K562 treated with DMSO at 1 percent for 12 hours (cell line): Measurements from ENCODE around the gene DMRT1. TPM values are rescaled to one million over a fixed set of nuclear protein-coding genes. Genes with fewer than 3 reads are reported as not detected.

ENCODE experiments used
- total RNA-seq: library from RNA; unstranded; fragments of 300-600 nt; gene quantifications from 2 replicates; pipeline ENCODE4 v1.2.3, GENCODE V29; 2022; ENCODE audit not compliant: insufficient read depth

Gene DMRT1
- not detected in 2 replicates for total RNA-seq

GRCh38 chr9:841371-842209, at the start of gene DMRT1:
Gene DMRT1, plus strand, starts transcription at chr9:841697. Its CDS starts 142 bp downstream, at chr9:841839.

DNA sequence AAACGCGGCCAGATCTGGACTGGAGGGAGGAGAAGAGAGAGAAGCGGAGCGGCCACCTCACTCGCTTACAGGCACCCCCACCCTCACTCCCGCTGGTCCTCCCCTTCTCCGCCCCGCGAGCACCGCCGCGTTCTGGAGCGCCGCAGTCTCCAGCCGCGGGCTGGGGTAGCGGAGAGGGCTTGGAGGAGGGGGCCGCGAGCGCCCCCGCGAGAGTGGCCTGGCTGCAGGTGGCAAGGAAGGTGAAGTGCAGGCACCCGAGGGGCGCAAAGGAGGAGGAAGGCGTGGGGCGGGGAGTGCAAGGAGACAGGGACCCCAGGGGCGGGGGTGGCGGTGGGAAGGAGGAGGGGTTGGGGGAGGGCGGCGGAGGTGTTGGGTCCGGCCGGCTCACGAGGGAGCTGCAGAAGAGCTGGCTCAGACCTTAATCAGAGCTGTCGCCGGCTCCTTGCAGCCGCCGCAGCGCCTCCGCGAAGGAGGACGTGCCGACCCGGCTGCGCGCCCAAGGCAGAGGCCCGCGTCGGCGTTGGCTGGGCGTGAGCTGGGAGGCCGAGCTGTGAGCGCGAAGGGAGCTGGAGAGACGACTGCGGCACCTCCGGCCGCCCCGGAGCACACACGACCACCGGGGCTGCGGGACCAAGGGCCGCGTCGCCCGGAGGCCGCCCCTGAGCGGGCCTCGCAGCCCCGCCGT, 134.9 kb downstream of the DMRT1 start, which contains the start of gene DMRT3:
TSS of gene DMRT3 (plus strand) at position 398 of the 685 bp plus-strand sequence. CDS start 347 bp downstream, outside the sequence.

Other genes starting within 250 kb of the DMRT1 start
- not detected in 2 replicates for gene DMRT3, start 135.0 kb downstream of the DMRT1 start, total RNA-seq
- gene DMRT2, start 208.7 kb downstream of the DMRT1 start, total RNA-seq = not detected in 2 replicates